ENCODE measurements around the gene ORC6.

Gene ORC6

GRCh38 chr16:46731691-46732555, 42.5 kb downstream of the ORC6 start:
- DNase-seq = peak in 1 of 2 experiments; percentile 24
- TF ChIP-seq POLR2A (IDR thresholded peaks at IDR 0.05; ENCODE audit: low read length) (no peak), GATA1 (IDR thresholded peaks at IDR 0.05; ENCODE audit: low read depth, low read length) (no peak)

- TF ChIP-seq POLR2A (IDR thresholded peaks at IDR 0.05; ENCODE audit: low read length) = no peak
- no peak for TF ChIP-seq GATA1 (IDR thresholded peaks at IDR 0.05; ENCODE audit: low read depth, low read length)
- no peak for DNase-seq
Measured at GRCh38 chr16:46732561-46732960, 43.1 kb downstream of the ORC6 start.

- TF ChIP-seq GATA1 (IDR thresholded peaks at IDR 0.05; ENCODE audit: low read depth, low read length) (no peak), POLR2A (IDR thresholded peaks at IDR 0.05; ENCODE audit: low read length) (no peak)
- no peak for DNase-seq
Measured at GRCh38 chr16:46733319-46733830, 43.9 kb downstream of the ORC6 start.

GRCh38 chr16:46736695-46737094, 47.2 kb downstream of the ORC6 start:
- DNase-seq = no peak
- TF ChIP-seq POLR2A (IDR thresholded peaks at IDR 0.05; ENCODE audit: low read length) = no peak

GRCh38 chr16:46737621-46738214, 48.3 kb downstream of the ORC6 start:
- TF ChIP-seq GATA1 (IDR thresholded peaks at IDR 0.05; ENCODE audit: low read depth, low read length) (no peak), POLR2A (IDR thresholded peaks at IDR 0.05; ENCODE audit: low read length) (no peak)
- no peak for DNase-seq

GRCh38 chr16:46739934-46740333, 50.5 kb downstream of the ORC6 start:
- no peak for TF ChIP-seq POLR2A (IDR thresholded peaks at IDR 0.05; ENCODE audit: low read length)
- TF ChIP-seq GATA1 (IDR thresholded peaks at IDR 0.05; ENCODE audit: low read depth, low read length) = no peak
- DNase-seq = peak; percentile 56 to 80

GRCh38 chr16:46743232-46743719, 53.8 kb downstream of the ORC6 start:
- TF ChIP-seq POLR2A (IDR thresholded peaks at IDR 0.05; ENCODE audit: low read length) (no peak), GATA1 (IDR thresholded peaks at IDR 0.05; ENCODE audit: low read depth, low read length) (no peak)
- DNase-seq = peak; percentile 22 to 26

- TF ChIP-seq GATA1 (IDR thresholded peaks at IDR 0.05; ENCODE audit: low read depth, low read length) (no peak), POLR2A (IDR thresholded peaks at IDR 0.05; ENCODE audit: low read length) (no peak)
- peak in 1 of 2 experiments; percentile 9 for DNase-seq
Measured at GRCh38 chr16:46745617-46746016, 56.2 kb downstream of the ORC6 start.

- DNase-seq = no peak
- TF ChIP-seq POLR2A (IDR thresholded peaks at IDR 0.05; ENCODE audit: low read length) = no peak
- no peak for TF ChIP-seq GATA1 (IDR thresholded peaks at IDR 0.05; ENCODE audit: low read depth, low read length)
Measured at GRCh38 chr16:46746821-46747776, 57.6 kb downstream of the ORC6 start.
